ENCODE results near the gene IGFBP6.

GRCh38 chr12:53074999-53075370 is 22.5 kb upstream of the IGFBP6 start:
- TF ChIP-seq CTCF (IDR thresholded peaks at IDR 0.05), result no peak
- TF ChIP-seq ZFX (IDR thresholded peaks at IDR 0.05; ENCODE audit: borderline replicate concordance), result no peak

All from 22Rv1 (cell line).